Measurements from ENCODE around the gene MSRB1. TPM values are rescaled to one million over a fixed set of nuclear protein-coding genes. Genes with fewer than 3 reads are reported as not detected.

MSRB1 gene
- total and polyA plus RNA-seq, 9 of the 15 experiments (the other 6 are each of a cell fraction or from before 2014, with no cell fraction given): 5.4 to 33.7 (median 25.7) TPM

- TF ChIP-seq E2F1 (CRISPR knock-in tag; IDR thresholded peaks at IDR 0.05): peak; percentile 35; the same call in 1 of the 2 replicates
- peak; percentile 81 to 85 for TF ChIP-seq NRF1 (conservative IDR thresholded peaks at IDR 0.05 in 1 of 2, IDR thresholded peaks at IDR 0.05 in 1 of 2)
- TF ChIP-seq ZNF165 (CRISPR knock-in tag; IDR thresholded peaks at IDR 0.05; ENCODE audit: borderline replicate concordance): no peak
- TF ChIP-seq RBM39 (optimal IDR thresholded peaks at IDR 0.05; ENCODE audit: low read depth, low read length): no peak
- TF ChIP-seq RHOXF2B (CRISPR knock-in tag; conservative IDR thresholded peaks at IDR 0.05): no peak
- TF ChIP-seq ZNF184 (CRISPR knock-in tag; IDR thresholded peaks at IDR 0.05): no peak
- no peak for TF ChIP-seq TFE3 (CRISPR knock-in tag; IDR thresholded peaks at IDR 0.05)
- TF ChIP-seq BRF2 (IDR thresholded peaks at IDR 0.05; ENCODE audit: borderline replicate concordance, insufficient read depth, insufficient read length): no peak
- TF ChIP-seq TRIM28 (IDR thresholded peaks at IDR 0.05): no peak; the same call in 1 of the 2 replicates
- 0 out of 2 replicates have a peak, but pooled peaks have one; percentile 41 for TF ChIP-seq ZKSCAN1 (IDR thresholded peaks at IDR 0.05; ENCODE audit: low read depth, low read length)
- TF ChIP-seq GATAD2B (IDR thresholded peaks at IDR 0.05; ENCODE audit: borderline replicate concordance): peak; percentile 88
- TF ChIP-seq HDAC2 (IDR thresholded peaks at IDR 0.05): peak; percentile 64
- no peak for TF ChIP-seq ZBTB12 (CRISPR knock-in tag; IDR thresholded peaks at IDR 0.05)
- TF ChIP-seq ZKSCAN8 (CRISPR knock-in tag; IDR thresholded peaks at IDR 0.05): no peak
- no peak for TF ChIP-seq SNIP1 (IDR thresholded peaks at IDR 0.05; ENCODE audit: low read depth)
- no peak for TF ChIP-seq MECOM (CRISPR knock-in tag; IDR thresholded peaks at IDR 0.05)
- no peak for TF ChIP-seq ZKSCAN3 (CRISPR knock-in tag; IDR thresholded peaks at IDR 0.05)
- TF ChIP-seq ILK (tag; IDR thresholded peaks at IDR 0.05; ENCODE audit: borderline replicate concordance, low read depth): no peak
- 0 out of 2 replicates have a peak, but pooled peaks have one; percentile 53 for TF ChIP-seq HOMEZ (CRISPR knock-in tag; IDR thresholded peaks at IDR 0.05)
- no peak for TF ChIP-seq NR1H2 (CRISPR knock-in tag; IDR thresholded peaks at IDR 0.05)
- TF ChIP-seq ZNF311 (CRISPR knock-in tag; IDR thresholded peaks at IDR 0.05): no peak
- TF ChIP-seq SRSF3 (IDR thresholded peaks at IDR 0.05; ENCODE audit: insufficient read depth, low read length): no peak
- TF ChIP-seq ZNF79 (CRISPR knock-in tag; IDR thresholded peaks at IDR 0.05; ENCODE audit: low read depth): no peak
Measured at GRCh38 chr16:1983544-1984346, 40.7 kb upstream of the MSRB1 start, which contains the start of gene GFER (continued).
